Measurements from ENCODE around the gene MAP9. TPM values are rescaled to one million over a fixed set of nuclear protein-coding genes. Genes with fewer than 3 reads are reported as not detected.
A peak's percentile ranks its signal among the peaks of the same experiment; 100 is the strongest.

Gene MAP9
- total RNA-seq, 1 donor from 2014 or later = 22.4 TPM

DNA sequence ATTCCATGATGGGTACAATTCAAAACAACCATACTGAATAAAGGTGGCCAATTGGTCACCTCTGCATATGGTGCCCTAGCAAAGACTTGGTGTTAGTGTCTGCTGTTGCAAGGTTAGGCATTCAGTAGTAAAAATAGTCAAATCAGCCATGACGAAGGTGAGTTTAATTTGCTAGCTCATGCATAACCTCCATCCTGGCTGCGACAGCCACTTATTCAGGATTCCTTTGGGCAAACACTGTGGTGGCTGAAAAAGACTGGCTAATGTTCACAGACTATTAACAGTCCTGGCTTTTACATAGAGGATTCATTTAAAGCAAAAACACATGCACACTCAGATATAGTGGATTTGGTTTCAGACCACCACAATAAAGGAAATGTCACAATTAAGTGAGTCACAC is 34.8 kb upstream of the MAP9 start:
- Mint-ChIP-seq H3K27me3 (ENCODE audit: low read depth) (no peaks in the 10 kb centered on the region), H3K4me1 (peaks cover 29% of the 10 kb centered on the region), H3K4me3 (no peak overlapping the region), H3K27ac (no peak overlapping the region), H3K9me3 (peaks cover 8% of the 10 kb centered on the region), H3K36me3 (no peaks in the 10 kb centered on the region)
- TF ChIP-seq, protein P1, sequence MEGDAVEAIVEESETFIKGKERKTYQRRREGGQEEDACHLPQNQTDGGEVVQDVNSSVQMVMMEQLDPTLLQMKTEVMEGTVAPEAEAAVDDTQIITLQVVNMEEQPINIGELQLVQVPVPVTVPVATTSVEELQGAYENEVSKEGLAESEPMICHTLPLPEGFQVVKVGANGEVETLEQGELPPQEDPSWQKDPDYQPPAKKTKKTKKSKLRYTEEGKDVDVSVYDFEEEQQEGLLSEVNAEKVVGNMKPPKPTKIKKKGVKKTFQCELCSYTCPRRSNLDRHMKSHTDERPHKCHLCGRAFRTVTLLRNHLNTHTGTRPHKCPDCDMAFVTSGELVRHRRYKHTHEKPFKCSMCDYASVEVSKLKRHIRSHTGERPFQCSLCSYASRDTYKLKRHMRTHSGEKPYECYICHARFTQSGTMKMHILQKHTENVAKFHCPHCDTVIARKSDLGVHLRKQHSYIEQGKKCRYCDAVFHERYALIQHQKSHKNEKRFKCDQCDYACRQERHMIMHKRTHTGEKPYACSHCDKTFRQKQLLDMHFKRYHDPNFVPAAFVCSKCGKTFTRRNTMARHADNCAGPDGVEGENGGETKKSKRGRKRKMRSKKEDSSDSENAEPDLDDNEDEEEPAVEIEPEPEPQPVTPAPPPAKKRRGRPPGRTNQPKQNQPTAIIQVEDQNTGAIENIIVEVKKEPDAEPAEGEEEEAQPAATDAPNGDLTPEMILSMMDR (IDR thresholded peaks at IDR 0.05; ENCODE audit: unreplicated experiment) = no peak
- DNase-seq (ENCODE audit: low spot score in 2 of 2, unreplicated experiment in 2 of 2) = no peak

DNA sequence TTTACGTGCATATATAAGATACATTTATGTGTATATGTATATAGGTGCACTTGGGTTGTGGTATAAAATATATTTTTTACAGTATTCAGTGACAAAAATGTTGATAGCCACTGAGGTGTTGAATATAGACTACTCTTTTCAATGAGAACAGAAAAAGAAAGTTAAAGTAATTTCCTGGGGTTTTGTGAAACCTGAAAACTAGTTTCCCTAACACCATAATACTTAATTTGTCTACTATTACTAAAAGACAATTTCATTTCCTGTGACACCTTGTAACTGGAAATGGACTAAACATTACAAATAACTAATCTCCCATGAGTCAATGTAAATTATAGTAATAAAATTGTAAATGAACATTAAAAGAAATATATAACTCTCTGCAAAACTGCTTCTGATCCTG is 32.0 kb upstream of the MAP9 start:
- no peak for DNase-seq (ENCODE audit: low spot score in 2 of 2, unreplicated experiment in 2 of 2)
- no peaks in the 10 kb centered on the region for H3K27me3 Mint-ChIP-seq (ENCODE audit: low read depth)
- peaks cover 44% of the 10 kb centered on the region for H3K4me1 Mint-ChIP-seq
- TF ChIP-seq, protein P1 (IDR thresholded peaks at IDR 0.05; ENCODE audit: unreplicated experiment) = no peak
- H3K9me3 Mint-ChIP-seq = peaks cover 8% of the 10 kb centered on the region
- H3K4me3 Mint-ChIP-seq = no peak overlapping the region
- H3K27ac Mint-ChIP-seq = no peak overlapping the region
- H3K36me3 Mint-ChIP-seq = no peaks in the 10 kb centered on the region

DNA sequence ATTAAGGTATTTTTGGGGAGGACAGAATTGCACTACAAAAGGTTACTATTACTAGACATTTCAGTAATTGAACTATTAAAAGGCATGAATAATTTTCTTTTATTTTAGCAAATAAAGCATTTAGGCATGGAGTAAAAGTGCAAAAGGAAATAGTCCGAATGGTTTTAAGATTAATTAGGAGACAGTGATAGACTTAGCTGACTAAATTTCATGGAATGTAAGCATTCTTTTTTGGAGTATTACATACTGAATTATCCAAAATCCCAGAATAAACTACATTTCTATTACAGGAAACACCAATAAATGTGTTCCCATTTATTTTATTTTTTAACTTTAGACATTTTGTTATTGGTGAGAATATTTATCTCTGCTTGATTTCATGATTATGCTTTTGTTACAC is 30.7 kb upstream of the MAP9 start:
- no peak for DNase-seq (ENCODE audit: low spot score in 2 of 2, unreplicated experiment in 2 of 2)
- Mint-ChIP-seq H3K9me3 (peaks cover 4% of the 10 kb centered on the region), H3K4me3 (no peak overlapping the region), H3K36me3 (no peaks in the 10 kb centered on the region), H3K4me1 (peaks cover 56% of the 10 kb centered on the region), H3K27me3 (ENCODE audit: low read depth) (no peaks in the 10 kb centered on the region), H3K27ac (no peak overlapping the region)
- TF ChIP-seq, protein P1 (IDR thresholded peaks at IDR 0.05; ENCODE audit: unreplicated experiment) = no peak

DNA sequence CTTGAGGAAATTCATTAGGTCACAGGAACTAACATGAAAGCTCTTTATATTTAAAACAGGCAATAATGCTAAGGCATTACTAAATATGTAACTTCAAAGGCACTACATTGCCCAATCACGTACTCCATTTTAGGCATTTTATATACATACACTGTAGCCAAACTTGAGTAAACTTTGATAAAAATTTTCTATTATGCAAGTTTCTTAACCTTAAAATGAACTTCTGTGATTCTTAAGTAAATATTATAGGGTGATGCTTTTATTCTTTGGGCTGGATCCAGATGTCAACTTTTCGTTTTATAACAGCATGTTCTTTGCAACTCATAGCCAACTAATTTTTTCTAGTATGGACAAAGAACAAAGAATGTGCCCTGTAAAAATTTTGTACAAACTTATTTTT is 28.3 kb upstream of the MAP9 start:
- no peak for DNase-seq (ENCODE audit: low spot score in 2 of 2, unreplicated experiment in 2 of 2)
- H3K9me3 Mint-ChIP-seq = no peaks in the 10 kb centered on the region
- no peak overlapping the region for H3K4me3 Mint-ChIP-seq
- peaks cover 54% of the 10 kb centered on the region for H3K4me1 Mint-ChIP-seq
- TF ChIP-seq, protein P1 (IDR thresholded peaks at IDR 0.05; ENCODE audit: unreplicated experiment) = no peak
- no peaks in the 10 kb centered on the region for H3K36me3 Mint-ChIP-seq
- no peaks in the 10 kb centered on the region for H3K27me3 Mint-ChIP-seq (ENCODE audit: low read depth)
- H3K27ac Mint-ChIP-seq = peak overlapping the region; percentile 64

- H3K36me3 Mint-ChIP-seq = no peaks in the 10 kb centered on the region
- no peaks in the 10 kb centered on the region for H3K9me3 Mint-ChIP-seq
- DNase-seq (ENCODE audit: low spot score in 2 of 2, unreplicated experiment in 2 of 2) = no peak
Observed at GRCh38 chr4:155403886-155404285, 27.1 kb upstream of the MAP9 start.

More at GRCh38 chr4:155403886-155404285, 27.1 kb upstream of the MAP9 start:
- H3K27ac Mint-ChIP-seq = no peak overlapping the region
- TF ChIP-seq, protein P1 (IDR thresholded peaks at IDR 0.05; ENCODE audit: unreplicated experiment) = no peak
- H3K4me3 Mint-ChIP-seq = no peak overlapping the region
- peaks cover 45% of the 10 kb centered on the region for H3K4me1 Mint-ChIP-seq
- H3K27me3 Mint-ChIP-seq (ENCODE audit: low read depth) = no peaks in the 10 kb centered on the region

Data from mesothelial cell of epicardium (in vitro differentiated cells).